Stimulated activated CD8-positive, alpha-beta memory T cell treated with anti-CD3 and anti-CD28 coated beads, Interleukin-12 subunit alpha, Interleukin-12 subunit beta, amount 100 ng/mL, for 1 hour (primary cell): ENCODE measurements around the gene BACE2.
"Not testable (repeated sequence)": the region's sequence is repeated elsewhere in the genome, so short reads cannot be mapped to it uniquely, and the experiment has no call there.

Source experiments
- DNase-seq: peaks from one replicate; pipeline ENCODE4 v3.0.0-alpha.2; 2020; ENCODE audit warnings: low read depth

BACE2 gene

GRCh38 chr21:41280115-41280919 is 112.4 kb downstream of the BACE2 start:
- no peak for DNase-seq

GRCh38 chr21:41282412-41282811 is 114.5 kb downstream of the BACE2 start:
- no peak for DNase-seq

GRCh38 chr21:41283211-41283818 is 115.4 kb downstream of the BACE2 start:
- DNase-seq = peak; percentile 33

- no peak for DNase-seq
Measured at GRCh38 chr21:41289431-41289830, 121.5 kb downstream of the BACE2 start.

DNA sequence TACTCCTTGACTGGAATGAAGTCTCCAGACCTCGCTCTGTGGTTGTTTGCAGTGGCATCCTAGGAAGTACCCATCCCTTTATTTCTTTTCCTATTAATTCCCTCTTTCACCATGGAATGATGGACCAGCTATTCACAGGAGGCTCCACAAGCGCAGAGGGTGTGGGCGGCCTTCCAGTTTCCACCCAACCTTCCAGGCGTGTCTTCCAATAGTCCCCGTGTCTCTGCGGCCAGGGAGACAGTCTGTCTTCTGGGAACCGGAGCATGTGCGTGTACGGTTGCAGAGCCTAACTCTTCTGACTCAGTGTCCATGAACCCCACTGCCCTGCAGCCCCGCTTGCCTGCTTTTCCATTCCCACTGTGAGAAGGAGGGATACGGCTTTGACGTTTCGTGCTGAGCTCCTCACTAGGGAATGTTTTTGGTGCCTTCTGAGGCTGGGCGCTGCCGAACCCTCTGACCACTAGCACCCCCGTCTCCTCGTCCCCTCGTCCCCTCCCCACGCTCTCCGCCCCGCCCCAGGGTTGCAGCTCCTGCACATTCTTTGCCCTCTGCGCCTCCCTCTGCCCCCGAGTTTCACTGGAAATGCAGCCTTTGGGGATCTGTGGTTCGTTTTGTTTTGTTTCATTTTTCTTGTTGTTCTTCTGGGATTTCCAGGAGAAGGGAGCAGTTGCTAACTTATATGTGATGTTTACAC is 122.3 kb downstream of the BACE2 start:
- no peak for DNase-seq

DNA sequence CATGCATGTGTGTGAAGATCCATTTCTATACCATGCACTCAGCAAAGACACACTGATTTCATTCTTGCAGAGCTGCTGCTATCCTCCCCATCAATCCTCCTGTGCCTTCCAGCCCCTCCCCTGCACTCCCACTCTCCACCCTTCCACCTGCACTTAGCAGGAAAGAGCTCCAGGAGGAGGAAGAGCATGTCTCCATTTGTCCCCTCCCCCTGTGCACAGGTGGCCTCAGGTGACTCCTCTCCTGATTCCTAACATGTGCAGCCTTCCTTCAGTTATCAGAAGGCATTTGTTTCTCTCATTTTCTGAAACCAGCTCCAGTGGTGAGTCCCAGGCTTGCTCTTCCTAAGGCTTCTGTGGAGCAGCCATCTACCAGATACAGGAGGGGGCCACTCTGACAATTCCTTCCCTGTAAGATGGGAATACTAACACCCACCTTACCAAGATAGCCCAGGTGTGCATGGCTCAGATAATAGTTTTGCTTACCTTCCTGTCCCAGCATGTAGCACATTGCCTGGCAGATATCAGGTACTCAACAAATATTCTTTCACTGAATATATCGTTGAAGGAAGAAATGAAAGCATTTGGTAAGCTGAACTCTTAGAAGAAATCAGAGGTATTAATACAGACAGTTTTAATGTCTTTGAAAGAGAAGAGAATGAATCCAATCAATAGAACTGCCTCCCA is 126.7 kb downstream of the BACE2 start:
- no peak for DNase-seq

DNA sequence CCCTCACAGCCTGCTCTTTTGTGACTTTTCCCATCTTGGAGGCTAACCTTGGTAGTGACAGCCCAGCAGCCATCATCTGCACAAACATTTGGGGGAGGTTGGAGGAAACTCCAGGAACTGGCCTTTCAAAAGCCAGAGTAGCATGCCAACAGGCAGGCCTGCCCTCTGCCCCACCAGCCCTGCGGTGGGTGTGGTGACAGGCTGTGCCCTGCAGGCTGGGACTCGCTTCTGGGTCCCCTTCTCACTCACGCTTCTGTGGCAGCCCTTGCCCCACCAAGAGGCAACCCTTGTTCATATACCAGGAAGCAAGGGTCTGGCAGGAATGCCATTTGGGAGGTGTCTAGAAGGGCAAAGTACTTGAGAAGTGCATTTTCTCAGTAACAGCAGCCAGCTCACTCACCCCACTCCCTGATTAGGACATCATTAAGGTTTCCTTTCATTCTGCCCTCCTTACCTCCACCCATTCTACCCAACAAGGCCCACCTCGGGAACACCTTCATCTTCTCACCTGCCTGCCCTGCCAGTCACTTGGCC is 127.8 kb downstream of the BACE2 start:
- no peak for DNase-seq

DNA sequence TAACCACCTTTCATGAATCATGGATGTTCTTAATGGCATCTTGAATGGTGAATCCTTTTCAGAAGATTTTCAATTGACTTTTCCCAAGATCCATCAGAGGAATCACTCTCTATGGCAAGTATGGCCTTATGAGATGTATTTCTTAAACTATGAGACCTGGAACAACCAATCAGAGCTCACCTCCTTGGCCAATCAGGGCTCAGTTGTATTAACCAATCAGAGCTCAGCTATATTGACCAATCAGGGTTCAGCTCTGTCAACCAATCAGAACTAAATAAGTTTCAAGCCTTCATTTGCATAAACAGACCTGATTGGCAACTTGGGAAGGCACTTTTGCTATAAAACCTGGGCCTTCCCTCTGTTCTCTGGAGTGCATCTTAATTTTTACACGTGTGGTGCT is 135.0 kb downstream of the BACE2 start:
- no peak for DNase-seq

DNA sequence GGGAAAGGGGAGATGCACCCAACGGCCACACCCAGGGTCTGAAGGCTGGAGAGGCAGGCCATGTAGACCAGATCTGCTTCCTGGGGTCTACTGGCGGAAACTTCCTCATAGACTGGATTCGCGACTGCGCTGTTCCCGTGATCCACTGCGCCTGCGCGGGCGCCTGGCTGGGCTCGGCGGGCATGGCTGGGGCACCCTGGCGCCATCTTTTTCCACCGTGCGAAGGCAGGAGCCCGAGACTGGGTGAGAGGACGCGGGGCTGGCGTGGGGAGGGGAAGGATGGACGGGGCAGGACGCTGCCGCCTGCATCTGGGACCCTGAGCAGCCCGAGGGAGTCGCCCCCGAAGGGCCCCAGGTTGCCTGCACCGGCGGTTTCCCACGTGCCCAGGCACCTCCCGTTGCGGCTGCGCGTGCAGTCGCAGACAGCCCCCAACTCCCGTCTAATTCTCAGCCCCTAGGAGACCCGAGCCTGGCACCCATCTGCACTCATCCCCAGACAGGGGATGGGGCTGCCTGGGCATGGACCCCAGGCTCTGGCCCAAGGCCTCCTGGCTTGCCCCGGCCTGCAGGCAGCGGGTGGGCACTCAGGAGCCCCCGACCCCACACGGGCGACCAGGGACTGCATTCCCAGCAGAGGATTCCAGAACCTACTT is 136.2 kb downstream of the BACE2 start:
- no peak for DNase-seq

DNA sequence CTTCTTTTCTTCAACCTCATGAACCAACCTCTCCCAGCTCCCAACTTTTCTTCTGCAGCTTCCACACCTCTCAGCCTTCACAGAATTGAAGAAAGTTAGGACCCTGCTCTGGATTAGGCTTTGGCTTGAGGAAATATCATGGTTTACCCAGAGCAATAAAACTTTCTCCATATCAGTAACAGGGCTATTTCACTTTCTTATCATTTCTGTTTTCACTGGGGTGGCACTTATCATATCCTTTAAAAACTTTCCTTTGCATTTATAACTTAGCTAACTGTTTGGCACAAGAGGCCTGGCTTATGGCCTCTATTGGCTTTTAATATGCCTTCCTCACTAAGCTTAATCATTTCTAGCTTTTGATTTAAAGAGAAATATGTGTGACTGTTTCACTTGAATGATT is 139.3 kb downstream of the BACE2 start:
- DNase-seq = no peak

DNA sequence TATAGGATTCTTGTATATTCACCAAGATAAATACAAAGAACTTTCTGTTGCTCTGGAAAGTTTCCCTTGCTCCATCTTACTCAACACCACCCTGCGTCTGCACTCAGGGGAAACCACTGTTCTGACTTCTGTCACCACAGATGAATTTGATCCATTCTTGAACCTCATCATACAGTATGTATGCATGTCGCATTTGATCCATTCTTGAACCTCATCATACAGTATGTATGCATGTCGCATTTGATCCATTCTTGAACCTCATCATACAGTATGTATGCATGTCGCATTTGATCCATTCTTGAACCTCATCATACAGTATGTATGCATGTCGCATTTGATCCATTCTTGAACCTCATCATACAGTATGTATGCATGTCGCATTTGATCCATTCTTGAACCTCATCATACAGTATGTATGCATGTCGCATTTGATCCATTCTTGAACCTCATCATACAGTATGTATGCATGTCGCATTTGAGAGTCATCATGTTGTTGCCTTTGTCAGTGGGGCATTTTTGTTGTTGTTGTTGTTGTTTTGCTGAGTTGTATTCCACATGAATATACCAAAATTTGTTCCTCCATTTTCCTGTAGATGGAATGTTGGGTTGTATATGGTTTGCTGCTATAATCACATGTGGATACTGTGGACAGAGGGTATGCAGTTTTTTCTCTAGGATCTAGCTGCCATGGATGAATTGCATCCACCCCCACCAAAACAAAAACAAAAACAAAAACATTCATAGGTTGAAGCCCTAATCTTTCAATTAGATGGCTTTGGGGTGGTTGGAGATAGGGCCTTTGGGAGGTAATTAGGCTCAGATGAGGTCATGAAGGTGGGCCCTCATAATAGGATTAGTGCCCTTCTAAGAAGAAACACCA is 145.6 kb downstream of the BACE2 start:
- not testable (repeated sequence) for DNase-seq

DNA sequence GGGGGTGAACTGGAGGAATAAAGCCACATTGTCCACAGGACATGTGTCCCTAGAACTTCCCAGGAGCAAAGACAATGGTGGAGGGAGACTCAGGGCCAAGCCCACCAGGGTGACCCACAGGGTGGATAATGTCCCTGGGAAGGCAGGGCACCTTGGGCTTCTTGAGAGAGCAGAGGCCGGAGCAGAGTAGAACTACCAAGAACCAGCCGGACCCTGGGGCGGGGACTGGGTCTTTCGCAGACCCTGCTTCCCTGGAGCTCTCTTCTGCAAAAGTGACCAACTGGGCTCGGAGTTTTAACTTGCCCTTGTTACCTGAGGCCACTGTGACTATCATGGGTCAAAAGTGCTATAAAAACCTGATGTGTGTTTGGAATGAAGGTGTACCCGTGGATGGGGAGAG is 147.8 kb downstream of the BACE2 start:
- DNase-seq = no peak

- no peak for DNase-seq
Measured at GRCh38 chr21:41316200-41317062, 148.5 kb downstream of the BACE2 start, which contains the start of gene FAM3B. TSS of gene FAM3B (plus strand) at chr21:41316801. CDS start at chr21:41316880, 79 bp downstream.

GRCh38 chr21:41317063-41317392 is 149.1 kb downstream of the BACE2 start:
- DNase-seq = no peak

DNA sequence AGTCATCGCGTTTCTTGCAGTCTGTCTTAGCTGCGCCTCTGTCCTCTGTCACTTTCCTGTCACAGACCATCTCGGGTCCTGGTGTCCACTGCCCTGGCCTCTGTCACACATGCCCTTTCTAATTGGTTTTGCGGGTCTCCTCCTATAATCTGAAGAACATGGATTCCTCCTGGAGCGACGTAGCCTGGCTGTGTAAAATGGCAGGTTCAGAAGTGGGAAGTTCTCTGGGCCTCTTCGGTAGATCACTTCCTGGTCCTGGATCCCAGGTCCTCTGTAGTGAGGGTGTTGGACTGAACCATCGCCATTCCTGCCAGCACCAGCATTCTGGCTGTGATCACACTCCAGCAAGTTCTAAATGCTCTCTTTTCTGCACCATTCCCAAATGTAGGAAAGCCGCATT is 149.5 kb downstream of the BACE2 start:
- DNase-seq = no peak

DNA sequence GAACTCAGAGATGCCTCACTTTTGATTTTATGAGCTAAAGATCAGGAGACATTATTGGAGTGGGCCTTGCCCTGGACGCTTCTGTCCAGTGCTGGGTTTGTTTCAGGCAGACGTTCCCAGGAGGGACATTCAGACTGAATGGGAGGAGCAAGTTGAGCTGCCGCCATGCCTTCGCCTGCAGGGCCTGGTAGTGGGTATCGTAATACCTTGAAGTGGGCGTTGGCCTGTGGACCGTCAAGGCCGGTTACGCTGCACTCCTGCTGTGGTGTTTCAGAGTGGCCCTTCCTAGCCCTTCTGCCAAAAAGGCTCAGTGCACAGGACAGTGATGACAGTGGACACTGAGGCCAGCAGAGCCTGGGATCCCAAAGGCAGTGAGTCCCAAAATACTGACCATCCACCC is 150.3 kb downstream of the BACE2 start:
- DNase-seq = no peak

GRCh38 chr21:41319273-41319672 is 151.3 kb downstream of the BACE2 start:
- DNase-seq = no peak

GRCh38 chr21:41321211-41321907 is 153.4 kb downstream of the BACE2 start:
- no peak for DNase-seq

- DNase-seq = no peak
Measured at GRCh38 chr21:41321908-41322495, 154.0 kb downstream of the BACE2 start.
